PC-3 (cell line): ENCODE measurements around the gene EFNA5. TPM values are rescaled to one million over a fixed set of nuclear protein-coding genes. Genes with fewer than 3 reads are reported as not detected.

Experiments used
- ATAC-seq: fragments of 200-7000 bp; cut with Tn5 transposase; 2 replicates; pipeline ENCODE4 v1.9.1; 2020; ENCODE audit warnings: mild to moderate bottlenecking, moderate library complexity
- BruUV-seq: library from RNA; stranded (reverse); fragments of 400-500 nt; replicated peaks from 2 replicates; lab custom pipeline; 2021; lab: Mats Ljungman, UMichigan
- CTCF ChIA-PET: fragments of 300-600 bp; sonication (Branson Sonifier 250); formaldehyde crosslinking; loops from one replicate; lab custom pipeline; 2022; ENCODE audit warnings: antibody characterized with exemption; lab: Charles Lee
- POLR2A ChIA-PET: fragments of 300-600 bp; sonication (Branson Sonifier 250); formaldehyde crosslinking; loops from one replicate; lab custom pipeline; 2022; ENCODE audit warnings: antibody characterized with exemption; ENCODE audit not compliant: unreplicated experiment; lab: Charles Lee
- DNase-seq: peaks from one replicate; pipeline ENCODE4 v3.0.0-alpha.2; 2015
- H2AFZ ChIP-seq: fragments of 300-600 bp; sonication (generic); 2 replicates; pipeline ENCODE4 v1.6.0; 2016; ENCODE audit warnings: antibody characterized with exemption, low read length
- H3F3A ChIP-seq: fragments of 300-600 bp; sonication (generic); one replicate; pipeline ENCODE4 v1.6.0; 2017; ENCODE audit warnings: antibody characterized with exemption, low read length, control low read depth, mild to moderate bottlenecking; ENCODE audit not compliant: unreplicated experiment
- H3K27ac ChIP-seq: fragments of 300-600 bp; sonication (generic); 2 replicates; pipeline ENCODE4 v1.5.1; 2016; ENCODE audit warnings: mild to moderate bottlenecking, low read length
- H3K27me3 ChIP-seq: fragments of 300-600 bp; sonication (generic); 2 replicates; pipeline ENCODE4 v1.6.1; 2016; ENCODE audit warnings: low read length, mixed read lengths
- H3K36me3 ChIP-seq: fragments of 300-600 bp; sonication (generic); 2 replicates; pipeline ENCODE4 v1.6.1; 2016; ENCODE audit warnings: low read depth, mixed run types, low read length, mixed read lengths
- H3K4me1 ChIP-seq: fragments of 300-600 bp; sonication (generic); 2 replicates; pipeline ENCODE4 v1.5.1; 2016; ENCODE audit warnings: low read length; ENCODE audit not compliant: insufficient read depth
- H3K4me2 ChIP-seq: fragments of 300-600 bp; sonication (generic); 2 replicates; pipeline ENCODE4 v1.6.0; 2016; ENCODE audit warnings: low read length
- H3K4me3 ChIP-seq: fragments of 300-600 bp; sonication (generic); 2 replicates; pipeline ENCODE4 v1.5.1; 2016; ENCODE audit warnings: mild to moderate bottlenecking, low read length, mixed read lengths
- H3K79me2 ChIP-seq: fragments of 300-600 bp; sonication (generic); 2 replicates; pipeline ENCODE4 v1.6.1; 2017; ENCODE audit warnings: low read length, mixed read lengths
- H3K9ac ChIP-seq: fragments of 300-600 bp; sonication (generic); 2 replicates; pipeline ENCODE4 v1.6.0; 2016; ENCODE audit warnings: mild to moderate bottlenecking, low read length
- H3K9me2 ChIP-seq: fragments of 300-600 bp; sonication (generic); replicated peaks from 2 replicates; pipeline ENCODE4 v1.6.1; 2016; ENCODE audit warnings: mixed run types, low read length, mixed read lengths
- H3K9me3 ChIP-seq: fragments of 300-600 bp; sonication (generic); 2 replicates; pipeline ENCODE4 v1.6.1; 2016; ENCODE audit warnings: low read length, mixed read lengths
- H4K20me1 ChIP-seq: fragments of 300-600 bp; sonication (generic); 2 replicates; pipeline ENCODE4 v1.6.1; 2016; ENCODE audit warnings: low read length, mixed read lengths
- EZH2 ChIP-seq: fragments of 300-600 bp; sonication (generic); IDR thresholded peaks from one replicate; pipeline ENCODE4 v1.6.1; 2017; ENCODE audit warnings: antibody characterized with exemption, mild to moderate bottlenecking, low read length; ENCODE audit not compliant: unreplicated experiment
- EZH2phosphoT487 ChIP-seq: fragments of 300-600 bp; sonication (generic); IDR thresholded peaks from 2 replicates; pipeline ENCODE4 v1.6.1; 2018; ENCODE audit warnings: mild to moderate bottlenecking, antibody characterized with exemption, low read length, borderline replicate concordance
- intact Hi-C: fragments of 100-400 bp; cut with micrococcal nuclease; formaldehyde crosslinking; loops from 2 replicates; pipeline ENCODE4 v1.9.0; 2023
- total RNA-seq: library from RNA; depleted of rRNA; stranded (reverse); fragments of >200 nt; gene quantifications from 2 replicates; pipeline ENCODE4 v1.2.3, GENCODE V29; 2014
- TF ChIP-seq, protein P1 (sequence below): fragments of 300-600 bp; sonication (generic); conservative IDR thresholded peaks from 2 replicates; pipeline ENCODE4 v1.5.1; 2017; ENCODE audit warnings: antibody characterized with exemption, low read depth, mild to moderate bottlenecking, low read length

Gene EFNA5
- total RNA-seq, 1 experiment from 2014 or later, result 5.4 TPM

DNA sequence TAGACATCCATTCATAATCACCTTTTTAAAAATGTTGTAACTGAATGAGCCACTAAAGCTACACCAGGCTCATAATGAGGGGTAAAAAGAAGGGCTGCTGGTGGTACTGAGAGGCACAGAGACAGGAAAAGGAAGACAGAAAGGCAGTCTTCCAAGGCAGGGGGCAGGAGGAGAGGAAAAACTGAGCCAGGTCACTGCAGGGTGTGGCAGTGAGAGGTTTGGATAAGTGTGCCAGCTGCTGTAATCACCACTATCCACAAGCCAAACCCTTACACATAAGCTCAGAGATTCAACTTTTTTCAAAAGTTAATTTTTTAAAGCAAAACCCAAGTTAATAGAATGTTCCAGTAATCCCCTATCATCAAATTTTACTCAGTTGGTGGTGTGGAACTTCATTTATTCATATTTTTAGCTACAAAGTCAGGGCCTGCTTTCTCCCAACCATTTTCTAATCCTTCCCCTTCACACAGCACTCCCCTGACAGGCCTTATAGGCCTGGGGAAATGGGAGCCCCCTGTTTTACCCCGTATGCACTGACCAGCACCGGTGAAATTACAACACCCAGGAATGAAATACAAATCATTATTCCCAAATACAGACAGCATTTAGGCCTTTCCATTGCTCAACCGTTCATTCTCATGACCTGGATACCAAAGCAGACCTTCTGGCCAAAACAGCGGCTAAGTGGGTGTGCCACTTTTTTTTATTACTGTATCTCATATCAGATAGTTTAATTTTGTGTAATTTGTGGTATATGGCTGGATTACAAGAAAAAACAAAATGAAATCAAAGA lies 76.3 kb downstream of the EFNA5 start:
- Histone ChIP-seq H3K27ac (no peak overlapping the region), H3K79me2 (no peaks in the 10 kb centered on the region), H3K36me3 (no peaks in the 10 kb centered on the region), H3K4me3 (no peak overlapping the region), H3K9ac (no peak overlapping the region), H2AFZ (no peak overlapping the region), H3K4me1 (peaks cover 12% of the 10 kb centered on the region), H4K20me1 (no peaks in the 10 kb centered on the region), H3K9me2 (no peaks in the 10 kb centered on the region), H3K9me3 (no peaks in the 10 kb centered on the region), H3K27me3 (no peaks in the 10 kb centered on the region), H3K4me2 (no peak overlapping the region), H3F3A (no peaks in the 10 kb centered on the region)
- ChIA-PET CTCF (interaction anchor here (0.7 kb wide), 1 partner anchor 751 kb away, joined by 3 read pairs; no protein-coding TSS in a partner anchor), POLR2A (no interaction called here)
- DNase-seq (peak; percentile 45), ATAC-seq (peak; percentile 95)
- BruUV-seq, result no TSS peak
- intact Hi-C loops, result no loop called here
- TF ChIP-seq, protein P1, sequence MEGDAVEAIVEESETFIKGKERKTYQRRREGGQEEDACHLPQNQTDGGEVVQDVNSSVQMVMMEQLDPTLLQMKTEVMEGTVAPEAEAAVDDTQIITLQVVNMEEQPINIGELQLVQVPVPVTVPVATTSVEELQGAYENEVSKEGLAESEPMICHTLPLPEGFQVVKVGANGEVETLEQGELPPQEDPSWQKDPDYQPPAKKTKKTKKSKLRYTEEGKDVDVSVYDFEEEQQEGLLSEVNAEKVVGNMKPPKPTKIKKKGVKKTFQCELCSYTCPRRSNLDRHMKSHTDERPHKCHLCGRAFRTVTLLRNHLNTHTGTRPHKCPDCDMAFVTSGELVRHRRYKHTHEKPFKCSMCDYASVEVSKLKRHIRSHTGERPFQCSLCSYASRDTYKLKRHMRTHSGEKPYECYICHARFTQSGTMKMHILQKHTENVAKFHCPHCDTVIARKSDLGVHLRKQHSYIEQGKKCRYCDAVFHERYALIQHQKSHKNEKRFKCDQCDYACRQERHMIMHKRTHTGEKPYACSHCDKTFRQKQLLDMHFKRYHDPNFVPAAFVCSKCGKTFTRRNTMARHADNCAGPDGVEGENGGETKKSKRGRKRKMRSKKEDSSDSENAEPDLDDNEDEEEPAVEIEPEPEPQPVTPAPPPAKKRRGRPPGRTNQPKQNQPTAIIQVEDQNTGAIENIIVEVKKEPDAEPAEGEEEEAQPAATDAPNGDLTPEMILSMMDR, result no peak
- TF ChIP-seq EZH2phosphoT487, result no peak
- TF ChIP-seq EZH2, result no peak

DNA sequence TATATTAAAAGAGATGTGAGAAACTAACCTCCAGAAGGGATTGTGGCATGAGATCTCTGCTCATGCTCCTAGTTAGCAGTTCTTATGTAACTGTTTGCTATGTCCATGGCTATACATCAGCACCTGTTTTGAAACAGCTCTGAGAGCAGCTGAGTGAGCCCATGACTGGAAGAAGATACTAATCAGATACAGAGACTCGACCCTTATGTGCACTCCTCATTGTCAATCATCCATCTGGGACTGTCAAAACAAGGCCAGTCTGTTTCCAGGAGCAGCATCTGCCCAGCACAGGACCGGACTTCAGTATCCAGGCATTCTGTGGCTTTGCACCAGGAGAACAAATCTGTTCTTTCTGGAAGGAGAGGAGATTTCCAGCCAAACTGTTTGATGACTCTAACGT lies 77.7 kb downstream of the EFNA5 start:
- Histone ChIP-seq H3K27ac (no peak overlapping the region), H2AFZ (no peak overlapping the region), H3K9me2 (no peaks in the 10 kb centered on the region), H3K79me2 (no peaks in the 10 kb centered on the region), H3K36me3 (no peaks in the 10 kb centered on the region), H3K9ac (no peak overlapping the region), H3K4me1 (peaks cover 12% of the 10 kb centered on the region), H3K27me3 (no peaks in the 10 kb centered on the region), H3K4me2 (no peak overlapping the region), H3K9me3 (no peaks in the 10 kb centered on the region), H3K4me3 (no peak overlapping the region), H3F3A (no peaks in the 10 kb centered on the region), H4K20me1 (no peaks in the 10 kb centered on the region)
- no peak for DNase-seq
- CTCF ChIA-PET, result no interaction called here
- ATAC-seq, result no peak
- POLR2A ChIA-PET, result no interaction called here
- intact Hi-C loops, result no loop called here
- TF ChIP-seq, protein P1, result no peak
- TF ChIP-seq EZH2, result no peak
- no peak for TF ChIP-seq EZH2phosphoT487
- no TSS peak for BruUV-seq

DNA sequence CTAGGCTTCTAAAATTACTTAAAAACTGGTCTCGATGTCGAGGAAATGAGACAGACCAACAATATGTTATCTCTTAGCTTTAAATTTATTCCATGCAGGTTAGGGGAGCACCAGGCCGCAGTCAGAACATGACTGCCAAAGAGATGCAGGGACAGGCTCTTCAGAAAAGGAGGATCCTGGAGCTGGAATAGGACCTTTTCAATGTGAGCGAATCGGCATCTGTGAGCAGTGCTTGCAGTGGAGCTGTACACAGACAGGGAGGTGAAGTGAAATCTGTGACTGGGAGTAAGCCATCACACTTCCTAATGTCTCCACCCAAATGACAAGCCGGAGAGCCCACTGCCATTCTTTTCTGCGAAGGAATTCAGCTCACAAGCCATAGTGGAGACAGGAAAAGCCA lies 78.2 kb downstream of the EFNA5 start:
- Histone ChIP-seq H3K9ac (no peak overlapping the region), H3K36me3 (no peaks in the 10 kb centered on the region), H3K4me3 (no peak overlapping the region), H3K27me3 (no peaks in the 10 kb centered on the region), H3K4me2 (no peak overlapping the region), H2AFZ (no peak overlapping the region), H4K20me1 (no peaks in the 10 kb centered on the region), H3K9me3 (no peaks in the 10 kb centered on the region), H3K4me1 (peaks cover 12% of the 10 kb centered on the region), H3F3A (no peaks in the 10 kb centered on the region), H3K9me2 (no peaks in the 10 kb centered on the region), H3K79me2 (no peaks in the 10 kb centered on the region), H3K27ac (no peak overlapping the region)
- intact Hi-C loops, result no loop called here
- ChIA-PET POLR2A (no interaction called here), CTCF (no interaction called here)
- DNase-seq (no peak), ATAC-seq (no peak)
- TF ChIP-seq EZH2phosphoT487 (no peak), EZH2 (no peak)
- TF ChIP-seq, protein P1, result no peak
- BruUV-seq, result no TSS peak
